Measurements from ENCODE around the gene DISP2.

DNA sequence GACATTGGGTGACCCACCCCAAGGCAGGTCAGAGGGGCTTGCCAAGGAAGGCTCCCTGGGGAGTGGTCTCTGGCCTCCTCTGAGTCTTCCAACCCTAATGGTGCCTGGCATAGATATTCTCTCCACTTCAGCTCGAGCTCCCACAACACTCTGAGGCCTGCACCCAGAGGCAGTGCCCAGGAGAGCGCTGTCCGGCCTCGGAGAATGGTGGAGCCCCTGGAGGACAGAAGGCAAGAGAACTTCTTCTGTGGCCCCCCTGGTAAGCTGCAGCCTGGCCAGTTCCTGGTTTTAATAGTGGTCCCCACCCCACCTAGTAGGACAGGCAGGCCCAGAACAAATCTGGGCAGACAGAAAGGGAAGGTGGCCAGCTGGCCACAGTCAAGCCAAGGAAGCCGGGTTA is 7.0 kb downstream of the DISP2 start:
- TF ChIP-seq CSDC2 (CRISPR knock-in tag; IDR thresholded peaks at IDR 0.05): no peak
- TF ChIP-seq, protein P1, sequence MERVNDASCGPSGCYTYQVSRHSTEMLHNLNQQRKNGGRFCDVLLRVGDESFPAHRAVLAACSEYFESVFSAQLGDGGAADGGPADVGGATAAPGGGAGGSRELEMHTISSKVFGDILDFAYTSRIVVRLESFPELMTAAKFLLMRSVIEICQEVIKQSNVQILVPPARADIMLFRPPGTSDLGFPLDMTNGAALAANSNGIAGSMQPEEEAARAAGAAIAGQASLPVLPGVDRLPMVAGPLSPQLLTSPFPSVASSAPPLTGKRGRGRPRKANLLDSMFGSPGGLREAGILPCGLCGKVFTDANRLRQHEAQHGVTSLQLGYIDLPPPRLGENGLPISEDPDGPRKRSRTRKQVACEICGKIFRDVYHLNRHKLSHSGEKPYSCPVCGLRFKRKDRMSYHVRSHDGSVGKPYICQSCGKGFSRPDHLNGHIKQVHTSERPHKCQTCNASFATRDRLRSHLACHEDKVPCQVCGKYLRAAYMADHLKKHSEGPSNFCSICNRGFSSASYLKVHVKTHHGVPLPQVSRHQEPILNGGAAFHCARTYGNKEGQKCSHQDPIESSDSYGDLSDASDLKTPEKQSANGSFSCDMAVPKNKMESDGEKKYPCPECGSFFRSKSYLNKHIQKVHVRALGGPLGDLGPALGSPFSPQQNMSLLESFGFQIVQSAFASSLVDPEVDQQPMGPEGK (CRISPR knock-in tag; IDR thresholded peaks at IDR 0.05; ENCODE audit: borderline replicate concordance): no peak
- no peak for TF ChIP-seq BACH2 (CRISPR knock-in tag; IDR thresholded peaks at IDR 0.05; ENCODE audit: borderline replicate concordance)
- TF ChIP-seq ZFP3 (CRISPR knock-in tag; IDR thresholded peaks at IDR 0.05): no peak
- no peak for TF ChIP-seq GLIS3 (CRISPR knock-in tag; IDR thresholded peaks at IDR 0.05)
- no peak for TF ChIP-seq PPARA (CRISPR knock-in tag; IDR thresholded peaks at IDR 0.05; ENCODE audit: borderline replicate concordance)
- TF ChIP-seq ISL1 (CRISPR knock-in tag; IDR thresholded peaks at IDR 0.05): no peak
- TF ChIP-seq, protein P2, sequence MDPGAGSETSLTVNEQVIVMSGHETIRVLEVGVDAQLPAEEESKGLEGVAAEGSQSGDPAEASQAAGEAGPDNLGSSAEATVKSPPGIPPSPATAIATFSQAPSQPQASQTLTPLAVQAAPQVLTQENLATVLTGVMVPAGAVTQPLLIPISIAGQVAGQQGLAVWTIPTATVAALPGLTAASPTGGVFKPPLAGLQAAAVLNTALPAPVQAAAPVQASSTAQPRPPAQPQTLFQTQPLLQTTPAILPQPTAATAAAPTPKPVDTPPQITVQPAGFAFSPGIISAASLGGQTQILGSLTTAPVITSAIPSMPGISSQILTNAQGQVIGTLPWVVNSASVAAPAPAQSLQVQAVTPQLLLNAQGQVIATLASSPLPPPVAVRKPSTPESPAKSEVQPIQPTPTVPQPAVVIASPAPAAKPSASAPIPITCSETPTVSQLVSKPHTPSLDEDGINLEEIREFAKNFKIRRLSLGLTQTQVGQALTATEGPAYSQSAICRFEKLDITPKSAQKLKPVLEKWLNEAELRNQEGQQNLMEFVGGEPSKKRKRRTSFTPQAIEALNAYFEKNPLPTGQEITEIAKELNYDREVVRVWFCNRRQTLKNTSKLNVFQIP (CRISPR knock-in tag; IDR thresholded peaks at IDR 0.05; ENCODE audit: borderline replicate concordance, low read depth): no peak
- TF ChIP-seq ZNF8 (CRISPR knock-in tag; IDR thresholded peaks at IDR 0.05): no peak
- no peak for TF ChIP-seq ZNF70 (CRISPR knock-in tag; IDR thresholded peaks at IDR 0.05)
- no peak for TF ChIP-seq TCF4 (CRISPR knock-in tag; IDR thresholded peaks at IDR 0.05; ENCODE audit: borderline replicate concordance)

All from SK-N-SH treated with all-trans-retinoic acid at 6 μM for 48 hours (cell line).